GM12878 (cell line): ENCODE data around the gene TMBIM6. TPM values are rescaled to one million over a fixed set of nuclear protein-coding genes. Genes with fewer than 3 reads are reported as not detected.

Experiments used
- CEBPZ ChIP-seq: fragments of 150-350 bp; IDR thresholded peaks from 2 replicates; pipeline ENCODE4 v1.6.1; 2016; ENCODE audit warnings: low read depth, low read length
- E4F1 ChIP-seq: fragments of 450-650 bp; IDR thresholded peaks from 2 replicates; pipeline ENCODE4 v1.6.1; 2018; ENCODE audit warnings: borderline replicate concordance, mild to moderate bottlenecking; ENCODE audit not compliant: partially characterized antibody
- HSF1 ChIP-seq: fragments of 150-350 bp; IDR thresholded peaks from 2 replicates; pipeline ENCODE4 v1.6.1; 2014; ENCODE audit warnings: mild to moderate bottlenecking, low read depth, low read length
- POLR2AphosphoS2 ChIP-seq: IDR thresholded peaks from 2 replicates; pipeline ENCODE4 v1.6.1; 2011; ENCODE audit warnings: low read depth, mild to moderate bottlenecking, low read length, improper control_type of control experiment, moderate library complexity
- polyA plus RNA-seq, 11 experiments: library from polyadenylated mRNA; depleted of rRNA in 4 of 11; unstranded in 6 of 11; stranded (reverse) in 5 of 11; fragments of >200 nt; fragmentation: Nextera tagmentation in 4 of 11; fragmentation: Illumina TruSeq in 1 of 11; extraction: Ambion mirVana in 4 of 11; extraction: Trizol in 1 of 11; gene quantifications; 1 replicate in 1 of 11; 2 replicates in 10 of 11; pipeline versions ENCODE4 v1.2.1 to v1.2.3, GENCODE V29; 2011 to 2016; ENCODE audit warnings: inconsistent platforms in 2 of 11, missing spikeins in 2 of 11, low read depth in 1 of 11
- total RNA-seq, 4 experiments: library from RNA; depleted of rRNA in 3 of 4; stranded (reverse); fragments of >200 nt in 3 of 4; fragmentation: Illumina TruSeq in 1 of 4; extraction: Trizol in 1 of 4; gene quantifications; 2 replicates each; pipeline versions ENCODE4 v1.2.1 to v1.2.3, GENCODE V29; 2013 to 2021

TMBIM6 gene
- total and polyA plus RNA-seq, 10 of the 15 experiments (the other 5 are each of a cell fraction or from before 2014, with no cell fraction given), result 224 to 1,192 (median 379) TPM

GRCh38 chr12:49697808-49698207 is 43.5 kb upstream of the TMBIM6 start (continued):
- TF ChIP-seq E4F1 (no peak), POLR2AphosphoS2 (no peak), HSF1 (no peak), CEBPZ (no peak)
